G401.6 (cell line): ENCODE data around the gene PTPRF.
"Not testable (repeated sequence)": the region's sequence is repeated elsewhere in the genome, so short reads cannot be mapped to it uniquely, and the experiment has no call there.

Source experiments
- FAIRE-seq: peaks from 2 replicates; lab custom pipeline; 2012; peaks lifted over from hg19 to GRCh38; lab: Jason Lieb, UNC

PTPRF gene

DNA sequence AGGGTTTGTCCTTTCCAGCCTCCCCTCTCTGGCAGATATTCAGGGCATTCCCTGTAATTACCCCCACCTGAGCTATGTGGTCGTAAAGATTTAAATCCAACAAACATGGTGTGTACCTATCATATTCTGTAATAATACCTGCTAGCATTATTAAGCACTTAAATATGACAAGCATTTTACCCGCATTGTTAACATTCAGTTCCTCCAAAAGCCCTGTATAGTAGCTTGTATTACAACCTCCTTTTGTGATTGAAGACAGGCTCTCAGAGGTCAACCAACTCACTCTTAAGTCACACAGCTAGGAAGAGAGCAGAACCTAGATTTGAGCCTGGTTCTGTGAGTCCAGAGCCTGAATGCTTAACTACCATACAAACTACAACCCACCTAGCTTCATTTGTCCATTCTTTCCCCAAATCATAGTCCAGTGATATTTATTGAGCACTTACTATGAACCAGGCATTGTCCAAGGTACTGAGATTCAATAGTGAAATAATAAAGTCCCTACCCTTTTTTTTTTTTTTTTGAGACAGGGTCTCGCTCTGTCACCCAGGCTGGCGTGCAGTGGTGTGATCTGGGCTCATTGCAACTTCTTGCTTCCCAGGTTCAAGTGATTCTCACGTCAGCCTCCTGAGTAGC lies 105.4 kb downstream of the PTPRF start:
- no peak for FAIRE-seq

DNA sequence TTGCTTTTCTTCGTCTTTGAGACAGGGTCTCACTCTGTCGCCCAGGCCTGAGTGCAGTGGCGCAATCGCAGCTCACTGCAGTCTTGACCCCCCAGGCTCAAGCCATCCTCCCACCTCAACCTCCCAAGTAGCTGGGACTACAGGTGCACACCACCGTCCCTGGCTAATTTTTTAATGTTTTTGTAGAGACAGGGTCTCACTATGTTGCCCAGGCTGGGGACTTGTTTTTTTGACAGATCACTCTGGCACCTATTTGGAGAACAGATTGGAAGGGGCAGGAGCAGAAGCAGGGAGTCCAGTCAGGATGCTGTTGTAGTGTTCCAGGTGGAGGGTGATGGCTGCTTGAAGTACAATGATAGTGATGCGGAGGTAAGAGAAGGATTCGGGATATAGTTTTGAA lies 106.6 kb downstream of the PTPRF start:
- FAIRE-seq: no peak

DNA sequence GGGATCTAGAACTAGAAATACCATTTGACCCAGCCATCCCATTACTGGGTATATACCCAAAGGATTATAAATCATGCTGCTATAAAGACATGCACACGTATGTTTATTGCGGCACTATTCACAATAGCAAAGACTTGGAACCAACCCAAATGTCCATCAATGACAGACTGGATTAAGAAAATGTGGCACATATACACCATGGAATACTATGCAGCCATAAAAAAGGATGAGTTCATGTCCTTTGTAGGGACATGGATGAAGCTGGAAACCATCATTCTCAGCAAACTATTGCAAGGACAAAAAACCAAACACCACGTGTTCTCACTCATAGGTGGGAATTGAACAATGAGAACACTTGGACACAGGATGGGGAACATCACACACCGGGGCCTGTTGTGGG lies 107.7 kb downstream of the PTPRF start:
- not testable (repeated sequence) for FAIRE-seq

DNA sequence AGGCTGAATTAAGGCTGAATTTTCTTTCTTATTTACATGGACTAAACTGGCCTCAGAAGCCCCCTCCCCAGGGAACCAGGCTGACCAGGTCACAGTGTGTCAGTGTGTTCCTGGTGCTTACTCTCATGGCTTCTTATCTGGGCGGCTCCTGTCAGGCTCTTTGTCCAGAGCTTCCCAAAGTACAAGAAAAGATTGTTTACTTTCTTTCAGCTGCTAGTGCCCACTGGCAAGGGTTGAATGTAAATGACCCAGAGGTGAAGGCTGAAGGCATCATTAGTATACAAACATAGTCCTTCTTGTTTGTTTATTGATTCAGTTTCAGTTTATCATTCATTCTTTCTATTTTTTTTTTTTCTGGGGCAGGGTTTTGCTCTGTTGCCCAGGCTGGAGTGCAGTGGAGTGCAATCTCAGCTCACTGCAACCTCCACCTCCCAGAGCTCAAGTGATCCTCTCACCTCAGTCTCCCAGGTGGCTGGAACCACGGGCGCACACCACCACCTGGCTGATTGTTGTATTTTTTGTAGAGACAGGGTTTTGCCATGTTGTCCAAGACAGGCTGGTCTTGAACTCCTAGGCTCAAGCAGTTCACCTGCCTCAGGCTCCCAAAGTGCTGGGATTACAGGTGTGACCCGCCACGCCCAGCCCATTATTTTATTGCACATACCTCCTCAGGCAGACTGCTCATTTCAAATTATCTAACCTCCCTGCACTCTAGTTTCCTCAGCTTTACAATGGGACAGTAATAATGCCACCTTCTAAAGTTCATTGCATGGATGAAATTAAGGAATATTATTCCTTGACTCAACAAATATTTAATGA lies 109.5 kb downstream of the PTPRF start:
- no peak for FAIRE-seq

DNA sequence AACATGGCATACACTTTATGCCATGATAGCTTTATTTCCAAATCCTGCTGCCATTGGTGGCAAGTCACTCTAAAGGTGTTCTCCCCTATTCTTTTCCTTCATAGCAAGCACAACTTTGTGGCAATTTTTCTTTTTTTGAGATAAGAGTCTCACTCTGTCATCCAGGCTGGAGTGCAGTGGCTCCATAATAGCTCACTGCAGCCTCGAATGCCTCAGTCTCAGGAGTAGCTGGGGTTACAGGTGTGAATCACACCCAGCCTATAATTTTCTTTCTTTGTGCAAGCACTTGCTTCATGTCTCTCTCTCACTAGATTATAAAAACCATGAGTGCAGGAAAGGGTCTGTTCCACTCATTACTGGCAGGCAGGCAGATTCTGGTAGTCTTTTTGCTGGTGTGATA lies 113.9 kb downstream of the PTPRF start:
- FAIRE-seq: no peak

DNA sequence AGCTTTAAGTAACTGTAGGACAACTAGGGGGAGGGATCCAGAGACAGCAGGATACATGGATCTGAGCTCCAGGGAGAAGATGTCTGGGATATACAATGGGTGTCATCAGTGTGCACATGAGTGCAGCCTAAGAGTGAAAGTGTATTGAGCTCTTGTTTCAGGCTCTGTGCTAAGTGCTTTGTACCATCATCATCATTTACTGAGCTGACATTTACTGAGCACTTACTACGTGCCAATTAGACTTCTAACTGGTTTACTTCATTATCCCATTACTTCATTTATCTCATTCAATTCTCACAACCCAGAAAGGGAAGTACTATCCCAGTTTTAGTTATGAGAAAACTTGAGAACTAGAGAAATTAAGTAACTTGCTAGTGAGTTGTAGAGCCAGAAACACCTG lies 114.8 kb downstream of the PTPRF start:
- no peak for FAIRE-seq

DNA sequence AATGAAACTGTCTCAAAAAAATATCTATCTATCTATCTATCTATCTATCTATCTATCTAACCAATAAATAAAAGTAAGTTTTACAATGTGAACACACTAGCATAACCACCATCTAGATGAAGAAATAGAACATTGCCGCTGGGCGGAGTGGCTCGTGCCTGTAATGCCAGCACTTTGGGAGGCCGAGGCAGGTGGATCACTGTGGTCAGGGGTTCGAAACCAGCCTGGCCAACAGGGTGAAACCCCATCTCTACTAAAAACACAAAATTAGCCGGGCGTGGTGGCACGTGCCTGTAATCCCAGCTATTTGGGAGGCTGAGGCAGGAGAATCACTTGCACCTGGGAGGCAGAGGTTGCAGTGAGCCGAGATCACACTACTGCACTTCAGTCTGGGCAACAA lies 116.6 kb downstream of the PTPRF start:
- not testable (repeated sequence) for FAIRE-seq

DNA sequence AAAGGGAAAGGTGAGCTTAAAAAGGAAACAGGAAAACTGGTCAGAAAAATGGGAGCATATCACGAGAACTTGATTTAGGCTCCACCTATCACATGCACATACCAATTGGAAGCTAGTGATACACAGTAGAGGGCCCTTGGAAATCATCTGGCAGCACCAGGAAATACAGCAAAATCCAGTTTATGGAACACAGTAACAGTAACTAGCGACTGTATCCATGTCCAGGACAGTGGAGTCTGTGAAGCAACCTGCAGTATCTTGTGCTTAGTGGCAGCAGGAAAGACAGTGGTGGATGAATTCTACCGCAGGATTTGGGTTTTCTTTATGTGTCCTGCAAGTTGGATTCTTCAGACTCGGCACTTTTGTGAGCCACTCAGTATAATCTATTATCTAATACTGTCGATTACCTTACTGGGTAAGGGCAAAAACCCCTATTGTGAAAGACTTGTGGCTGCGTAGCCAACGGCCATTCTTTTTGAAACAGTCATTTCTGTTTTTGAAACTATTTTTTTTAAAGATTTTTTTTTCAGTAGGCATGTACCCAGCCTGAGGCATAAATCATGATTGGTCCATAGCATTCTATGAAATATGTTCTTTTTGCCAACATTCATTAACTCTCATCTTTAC lies 117.7 kb downstream of the PTPRF start:
- FAIRE-seq: no peak

DNA sequence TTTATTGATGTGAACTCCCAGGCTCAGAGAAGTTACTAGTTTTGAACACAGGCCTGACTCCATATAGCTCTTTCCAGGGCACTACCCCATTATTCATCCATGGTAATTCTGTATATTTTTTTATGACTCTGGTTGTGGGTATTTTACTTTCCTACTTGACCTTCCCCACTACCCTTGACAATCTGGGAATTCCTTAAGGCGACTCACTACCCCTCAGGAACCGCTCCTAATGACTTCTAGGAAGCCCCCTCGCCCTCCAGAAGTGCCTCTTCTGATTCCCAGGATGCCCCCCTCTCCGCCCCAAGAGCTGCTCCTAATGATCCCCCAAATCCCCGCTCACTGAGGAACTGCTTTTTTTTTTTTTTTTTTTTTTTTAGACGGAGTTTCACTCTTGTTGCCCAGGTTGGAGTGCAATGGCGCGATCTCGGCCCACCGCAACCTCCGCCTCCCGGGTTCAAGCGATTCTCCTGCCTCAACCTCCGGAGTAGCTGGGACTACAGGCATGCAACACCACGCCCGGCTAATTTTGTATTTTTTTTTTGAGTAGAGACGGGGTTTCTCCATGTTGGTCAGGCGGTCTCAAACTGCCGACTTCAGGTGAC lies 118.3 kb downstream of the PTPRF start:
- no peak for FAIRE-seq

DNA sequence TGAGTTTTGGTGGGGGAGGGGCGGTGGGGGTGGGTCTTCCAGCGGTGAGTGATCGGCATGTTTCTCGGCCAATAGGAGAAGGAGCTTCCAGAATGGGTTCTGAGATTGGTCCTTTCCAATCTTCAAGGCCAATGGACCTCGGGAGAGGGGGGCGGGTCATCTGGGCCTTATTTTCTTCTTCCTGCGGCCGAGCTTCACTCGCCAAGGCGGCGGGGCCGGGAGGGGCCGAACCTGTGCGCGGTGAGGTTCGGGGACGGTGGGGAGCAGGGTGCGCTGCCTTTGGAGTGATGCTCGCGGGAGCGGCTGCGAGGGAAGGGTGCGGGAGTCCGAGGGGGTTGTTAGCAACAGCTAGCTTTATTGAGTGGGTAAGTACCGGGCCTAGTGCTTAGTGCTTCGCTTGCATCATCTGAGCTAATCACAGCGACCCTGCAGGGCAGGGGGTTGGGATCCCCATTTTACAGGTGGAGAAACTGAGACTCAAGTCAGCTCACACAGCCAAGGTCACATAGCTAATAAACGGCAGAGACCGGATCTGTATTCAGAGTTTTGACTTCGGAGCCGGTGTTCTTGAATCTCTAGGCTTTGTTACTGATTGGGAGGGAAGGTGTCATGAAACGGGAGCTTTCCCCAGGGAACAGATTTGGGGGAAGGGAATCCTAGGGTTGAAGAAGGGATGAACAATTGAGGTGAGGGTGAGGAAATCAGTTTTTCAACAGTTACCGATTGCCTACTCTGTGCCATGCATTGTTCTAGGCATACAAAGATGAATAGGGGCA lies 119.8 kb downstream of the PTPRF start:
- no peak for FAIRE-seq

DNA sequence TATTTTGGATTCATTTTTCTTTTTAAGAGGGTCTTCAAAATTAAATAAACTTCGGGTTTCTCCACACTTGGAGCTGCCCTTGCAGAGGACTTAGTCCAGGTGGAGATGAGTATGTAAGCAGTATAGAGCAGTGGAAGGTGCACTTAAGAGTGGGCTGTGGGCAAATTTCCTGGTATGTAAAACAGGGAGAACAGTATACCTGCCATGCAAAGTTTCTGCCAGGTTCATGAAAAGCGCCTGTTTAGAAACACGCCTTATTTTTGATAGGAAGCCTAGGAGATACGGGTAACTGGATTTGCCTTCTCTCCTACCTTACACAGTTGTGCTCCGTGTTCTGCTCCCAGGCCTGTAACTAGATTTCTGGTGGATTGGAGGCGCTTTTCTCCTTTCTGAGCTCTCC lies 120.5 kb downstream of the PTPRF start:
- no peak for FAIRE-seq

DNA sequence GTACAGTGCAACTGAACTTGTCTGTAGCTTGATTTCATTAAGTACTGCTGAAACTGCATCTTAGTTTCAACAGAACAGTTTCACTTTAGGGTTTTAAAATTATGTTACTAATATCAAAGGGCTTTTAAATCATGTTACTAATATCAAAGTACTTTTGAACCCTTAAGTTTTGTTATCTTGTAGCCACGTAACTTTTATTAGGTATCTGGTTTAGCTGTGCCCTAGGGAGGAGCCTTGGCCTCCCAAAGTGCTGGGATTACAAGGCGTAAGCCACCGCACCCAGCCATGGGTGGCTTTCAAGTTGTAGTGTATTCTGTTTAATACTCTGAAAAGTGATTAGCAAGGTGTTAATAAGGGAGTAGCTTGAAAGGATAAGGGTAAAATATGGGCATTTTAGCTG lies 121.2 kb downstream of the PTPRF start:
- no peak for FAIRE-seq

DNA sequence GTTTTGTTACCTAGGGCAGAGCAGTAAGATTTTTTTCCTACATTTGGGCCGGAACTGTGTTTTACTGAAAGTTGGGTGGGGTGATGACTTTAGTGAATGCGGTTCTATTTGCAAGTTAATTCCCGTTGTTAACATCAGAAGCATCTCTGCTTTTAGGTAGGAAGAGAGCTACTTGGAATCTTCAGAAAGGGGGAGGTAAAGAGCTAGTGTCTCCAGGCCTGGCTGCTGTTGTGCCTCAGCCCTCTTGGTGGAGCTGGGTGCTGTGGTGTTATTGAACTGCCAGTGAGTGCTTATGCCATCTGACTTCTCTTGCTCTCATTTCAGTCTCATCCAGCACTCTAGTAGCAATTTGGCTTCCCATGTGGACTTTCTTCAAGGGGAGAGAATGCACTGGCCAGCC lies 122.7 kb downstream of the PTPRF start:
- FAIRE-seq: peak; percentile 27

DNA sequence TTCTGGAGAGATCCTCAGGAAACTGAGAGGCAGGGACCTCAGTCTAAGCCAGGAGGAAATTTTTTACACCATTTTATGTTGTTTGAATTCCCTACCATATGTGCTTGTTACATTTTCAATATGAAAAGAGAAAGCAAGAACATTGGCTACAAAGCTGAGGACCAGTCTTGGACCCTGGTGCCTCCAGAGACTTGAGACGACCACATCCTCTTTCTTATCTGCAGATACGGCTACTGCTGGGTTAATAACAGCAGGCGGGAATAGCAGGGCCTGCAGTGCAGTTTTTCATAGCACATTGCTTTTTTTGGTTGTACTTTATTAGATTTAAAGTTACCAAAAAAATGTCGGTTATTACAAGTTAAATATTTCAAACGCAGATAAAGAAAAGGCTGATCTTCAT lies 123.2 kb downstream of the PTPRF start:
- FAIRE-seq: no peak

DNA sequence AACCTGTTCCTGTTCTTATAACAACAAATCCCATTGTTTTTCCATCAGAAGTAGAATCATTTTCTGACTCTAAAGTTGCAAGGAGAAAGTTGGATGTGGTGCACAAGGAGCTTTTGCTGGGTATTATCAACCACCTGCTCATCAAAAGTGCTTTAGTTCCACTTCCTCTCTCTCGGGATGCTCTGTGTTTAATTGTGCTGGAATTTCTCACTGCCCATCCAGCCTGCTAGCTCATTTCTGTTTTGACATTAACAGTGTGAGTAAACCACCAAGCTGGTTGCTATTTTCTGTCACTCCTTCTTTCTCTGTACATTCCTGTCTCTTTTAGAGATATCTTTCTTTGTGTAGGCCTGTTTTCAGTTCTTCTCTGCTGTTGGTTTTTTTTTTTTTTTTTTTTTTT lies 125.3 kb downstream of the PTPRF start:
- no peak for FAIRE-seq

DNA sequence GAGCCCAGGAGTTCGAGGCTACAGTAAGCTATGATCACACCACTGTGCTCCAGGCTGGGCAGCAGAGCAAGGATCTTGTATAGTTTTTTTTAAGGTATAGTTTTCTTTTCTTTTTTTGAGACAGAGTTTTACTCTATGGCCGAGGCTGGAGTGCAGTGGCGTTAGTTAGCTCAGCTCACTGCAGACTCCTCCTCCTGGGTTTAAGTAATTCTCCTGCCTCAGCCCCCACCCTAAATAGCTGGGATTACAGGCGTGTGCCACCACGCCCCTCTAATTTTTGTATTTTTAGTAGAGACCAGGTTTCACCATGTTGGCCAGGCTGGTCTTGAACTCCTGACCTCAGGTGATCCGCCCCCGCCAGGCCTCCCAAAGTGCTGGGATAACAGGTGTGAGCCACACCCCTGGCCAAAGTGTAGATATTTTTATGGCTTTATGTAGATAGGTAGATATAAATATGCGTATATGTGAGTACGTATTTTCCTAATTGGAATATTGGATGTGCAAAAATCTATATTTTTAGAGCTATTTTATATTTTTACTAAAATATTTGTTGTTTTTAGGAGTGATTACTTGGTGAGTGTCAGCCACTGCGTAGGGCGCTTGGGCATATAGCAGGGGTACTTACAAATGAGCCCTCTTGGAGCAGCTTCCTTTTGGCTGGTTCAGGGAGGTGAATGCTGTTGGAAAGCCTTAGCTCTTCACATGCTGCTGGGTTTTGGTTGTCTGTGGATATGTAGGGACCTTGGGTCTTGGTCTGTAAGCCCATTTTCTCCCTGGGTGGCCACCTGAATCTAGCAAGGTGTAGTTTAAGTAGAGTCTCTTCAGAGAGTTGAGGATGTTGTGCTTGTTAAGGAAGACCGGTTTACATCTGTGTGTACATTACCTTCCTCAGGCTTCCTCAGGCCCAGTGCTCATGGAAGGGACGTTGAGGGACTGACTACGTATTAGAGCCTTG lies 128.8 kb downstream of the PTPRF start:
- no peak for FAIRE-seq

DNA sequence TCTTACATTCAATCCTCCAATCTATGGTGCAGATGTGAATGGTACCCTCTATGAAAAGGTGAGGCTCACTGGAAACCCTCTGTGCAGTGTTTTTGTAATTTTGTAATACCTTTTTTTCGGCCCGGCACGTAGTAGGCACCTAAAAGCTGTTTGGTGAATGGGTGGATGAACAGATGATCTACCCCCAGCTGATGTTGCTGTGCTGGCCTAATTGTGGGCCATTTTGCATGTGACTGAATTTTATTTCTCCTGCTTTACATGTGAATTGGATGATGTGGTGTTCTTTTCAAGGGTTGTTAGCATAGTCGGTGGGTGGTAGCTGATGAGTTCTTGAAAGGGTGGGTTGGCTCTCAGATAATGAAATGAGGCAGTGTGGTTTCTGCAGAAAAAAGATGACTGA lies 129.7 kb downstream of the PTPRF start:
- FAIRE-seq: no peak

DNA sequence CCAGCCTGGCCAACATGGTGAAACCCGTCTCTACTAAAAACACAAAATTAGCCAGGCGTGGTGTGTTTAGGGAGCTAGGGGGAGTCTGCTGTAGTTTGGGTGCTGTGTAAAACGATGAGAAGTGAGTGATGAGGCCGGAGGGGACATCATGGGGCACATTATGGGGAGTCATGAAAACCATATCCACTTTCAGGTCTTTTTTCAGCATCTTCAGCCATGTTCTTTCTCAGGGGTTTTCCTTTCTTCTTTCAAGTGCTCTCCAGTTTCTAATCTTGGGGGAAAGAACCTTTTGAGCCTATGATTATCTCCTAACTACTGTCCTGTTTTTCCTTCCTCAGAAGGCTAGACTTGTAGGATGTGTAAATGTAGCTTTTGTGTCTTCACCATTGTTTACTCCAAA lies 133.7 kb downstream of the PTPRF start:
- no peak for FAIRE-seq

DNA sequence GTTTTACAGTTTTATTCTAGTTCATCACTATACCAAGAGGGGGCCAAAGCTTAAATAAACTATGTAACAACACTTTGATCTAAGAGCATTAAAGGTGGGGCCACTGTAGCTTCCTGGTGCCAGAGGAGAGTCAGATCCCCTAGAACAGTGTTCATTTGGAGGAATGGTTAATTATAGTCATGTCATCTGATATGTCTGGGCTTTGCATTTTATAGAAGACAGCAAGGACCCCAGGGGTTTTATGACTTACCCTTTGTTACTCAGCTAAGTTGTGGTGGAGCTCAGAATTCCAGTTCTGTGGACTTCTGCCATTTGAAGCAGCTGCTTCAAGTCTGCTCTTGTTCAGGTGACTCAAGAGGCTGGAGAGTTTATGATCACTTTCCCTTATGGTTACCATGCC lies 135.9 kb downstream of the PTPRF start:
- FAIRE-seq: no peak

DNA sequence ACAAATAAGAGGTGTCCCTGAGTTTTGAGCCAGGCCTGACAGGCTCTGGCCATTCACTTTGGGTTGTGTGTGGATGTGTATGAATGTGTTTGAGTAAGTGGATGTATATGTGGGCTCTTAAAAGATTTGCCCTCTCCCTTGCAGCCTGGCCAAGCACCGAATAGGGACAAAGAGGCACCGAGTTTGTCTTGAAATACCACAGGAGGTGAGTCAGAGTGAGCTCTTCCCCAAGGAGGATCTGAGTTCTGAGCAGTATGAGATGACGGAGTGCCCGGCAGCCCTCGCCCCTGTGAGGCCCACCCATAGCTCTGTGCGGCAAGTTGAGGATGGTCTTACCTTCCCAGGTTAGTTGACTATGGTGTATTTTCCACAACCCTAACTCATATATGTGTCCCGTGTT lies 138.3 kb downstream of the PTPRF start:
- FAIRE-seq: no peak

DNA sequence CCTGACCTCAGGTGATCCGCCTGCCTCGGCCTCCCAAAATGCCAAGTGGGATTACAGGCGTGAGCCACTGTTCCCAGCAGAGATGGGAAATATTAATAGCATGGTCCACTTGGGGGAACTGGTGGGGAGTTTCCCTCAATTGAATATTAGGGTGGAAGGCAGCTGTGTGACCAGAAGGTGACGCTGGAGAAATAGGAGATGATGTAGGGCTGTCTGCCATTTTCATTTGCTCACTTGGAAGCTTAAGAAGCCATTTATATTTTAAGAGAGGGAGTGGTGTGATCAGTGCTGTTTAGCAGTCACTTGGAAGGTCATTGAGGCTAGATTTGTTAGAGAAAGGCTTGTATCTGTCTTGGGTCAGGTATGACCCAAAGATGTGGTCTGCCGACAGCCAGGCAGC lies 139.2 kb downstream of the PTPRF start:
- FAIRE-seq: no peak
